DND-41 (cell line): ENCODE data around the gene INPP5J.

Experiments used
- EZH2 ChIP-seq: IDR thresholded peaks from 3 replicates; pipeline ENCODE4 v1.6.1; 2012; ENCODE audit warnings: borderline replicate concordance, low read depth, mild to moderate bottlenecking, moderate library complexity, low read length, inconsistent platforms; ENCODE audit not compliant: severe bottlenecking
- TF ChIP-seq, protein P1 (sequence below): IDR thresholded peaks from 2 replicates; pipeline ENCODE4 v1.5.1; 2012; ENCODE audit warnings: borderline replicate concordance, low read length, moderate library complexity, mild to moderate bottlenecking; ENCODE audit not compliant: poor library complexity, severe bottlenecking; ENCODE audit errors: extremely low read depth

DNA sequence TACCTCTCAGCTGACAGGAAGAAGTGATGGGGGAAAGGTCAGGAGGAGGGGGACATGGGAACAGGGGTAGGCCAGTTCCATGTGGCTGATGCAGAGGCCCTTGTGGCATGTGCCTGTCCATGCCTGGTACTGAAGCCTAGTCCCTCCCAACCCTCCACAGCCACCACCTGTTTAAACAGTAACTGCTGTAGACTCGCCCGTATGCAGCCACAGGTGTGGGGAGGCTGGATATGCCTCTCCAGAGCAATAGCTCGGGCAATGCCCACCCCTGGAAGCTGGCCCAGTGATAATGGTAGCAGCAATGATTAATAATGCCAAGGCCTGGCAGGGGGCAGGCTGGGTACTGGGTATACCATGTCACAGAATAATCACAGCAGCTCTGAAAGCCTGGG is 39.4 kb upstream of the INPP5J start:
- TF ChIP-seq, protein P1, sequence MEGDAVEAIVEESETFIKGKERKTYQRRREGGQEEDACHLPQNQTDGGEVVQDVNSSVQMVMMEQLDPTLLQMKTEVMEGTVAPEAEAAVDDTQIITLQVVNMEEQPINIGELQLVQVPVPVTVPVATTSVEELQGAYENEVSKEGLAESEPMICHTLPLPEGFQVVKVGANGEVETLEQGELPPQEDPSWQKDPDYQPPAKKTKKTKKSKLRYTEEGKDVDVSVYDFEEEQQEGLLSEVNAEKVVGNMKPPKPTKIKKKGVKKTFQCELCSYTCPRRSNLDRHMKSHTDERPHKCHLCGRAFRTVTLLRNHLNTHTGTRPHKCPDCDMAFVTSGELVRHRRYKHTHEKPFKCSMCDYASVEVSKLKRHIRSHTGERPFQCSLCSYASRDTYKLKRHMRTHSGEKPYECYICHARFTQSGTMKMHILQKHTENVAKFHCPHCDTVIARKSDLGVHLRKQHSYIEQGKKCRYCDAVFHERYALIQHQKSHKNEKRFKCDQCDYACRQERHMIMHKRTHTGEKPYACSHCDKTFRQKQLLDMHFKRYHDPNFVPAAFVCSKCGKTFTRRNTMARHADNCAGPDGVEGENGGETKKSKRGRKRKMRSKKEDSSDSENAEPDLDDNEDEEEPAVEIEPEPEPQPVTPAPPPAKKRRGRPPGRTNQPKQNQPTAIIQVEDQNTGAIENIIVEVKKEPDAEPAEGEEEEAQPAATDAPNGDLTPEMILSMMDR, result no peak
- TF ChIP-seq EZH2, result no peak
